SK-N-SH (cell line): Measurements from ENCODE around the gene A2M. TPM values are rescaled to one million over a fixed set of nuclear protein-coding genes. Genes with fewer than 3 reads are reported as not detected.

ENCODE experiments used
- CTCF ChIA-PET: fragments of 300-600, 350-600 bp; formaldehyde crosslinking; extraction: SDS; loops from one replicate; lab custom pipeline; 2021; lab: Yijun Ruan, JAX
- POLR2A ChIA-PET: fragments of 350-600 bp; sonication (Branson Sonifier 250); formaldehyde crosslinking; extraction: SDS; loops from one replicate; lab custom pipeline; 2020; ENCODE audit warnings: antibody characterized with exemption, inconsistent platforms; lab: Yijun Ruan, JAX
- DNase-seq: peaks from one replicate; pipeline ENCODE4 v3.0.0; 2012
- H2AFZ ChIP-seq: fragments of 200-600 bp; sonication (generic); 2 replicates; pipeline ENCODE4 v1.8.1; 2016; ENCODE audit warnings: antibody characterized with exemption, mild to moderate bottlenecking, low read depth
- H3F3A ChIP-seq: fragments of 200-600 bp; sonication (generic); replicated peaks from 2 replicates; pipeline ENCODE3; 2016; ENCODE audit warnings: antibody characterized with exemption, mild to moderate bottlenecking; ENCODE audit not compliant: insufficient read depth
- H3K27ac ChIP-seq, 2 experiments: fragments of 200-500 bp in 1 of 2; fragments of 200-600 bp in 1 of 2; sonication (Bioruptor generic) in 1 of 2; sonication (generic), shearing (Covaris generic) in 1 of 2; 2 replicates each; pipeline versions ENCODE4 v1.5.1 to v1.6.1; 2014 to 2016; ENCODE audit warnings: low read depth in 2 of 2, inconsistent platforms in 1 of 2, low read length in 1 of 2, mild to moderate bottlenecking in 1 of 2, mixed read lengths in 1 of 2
- H3K27me3 ChIP-seq: fragments of 200-600 bp; sonication (generic), shearing (Covaris generic); 2 replicates; pipeline ENCODE4 v1.6.1; 2016; ENCODE audit warnings: mixed run types; ENCODE audit not compliant: insufficient read depth
- H3K36me3 ChIP-seq, 2 experiments: fragments of 200-500 bp in 1 of 2; fragments of 200-600 bp in 1 of 2; sonication (Bioruptor generic) in 1 of 2; sonication (generic) in 1 of 2; replicated peaks in 1 of 2; 2 replicates each; pipeline versions ENCODE3 to v1.5.1; 2014 to 2016; ENCODE audit warnings: low read length in 1 of 2, mild to moderate bottlenecking in 1 of 2; ENCODE audit not compliant: insufficient read depth in 2 of 2, control insufficient read depth in 1 of 2
- H3K4me1 ChIP-seq, 2 experiments: fragments of 200-500 bp in 1 of 2; fragments of 200-600 bp in 1 of 2; sonication (Bioruptor generic) in 1 of 2; sonication (generic), shearing (Covaris generic) in 1 of 2; 2 replicates each; pipeline versions ENCODE4 v1.5.1 to v1.6.1; 2014 to 2016; ENCODE audit warnings: low read depth in 1 of 2, low read length in 1 of 2, mixed run types in 1 of 2; ENCODE audit not compliant: insufficient read depth in 2 of 2, control insufficient read depth in 1 of 2
- H3K4me2 ChIP-seq: fragments of 200-600 bp; sonication (generic), shearing (Covaris generic); 2 replicates; pipeline ENCODE4 v1.6.1; 2017; ENCODE audit warnings: mixed run types
- H3K4me3 ChIP-seq, 2 experiments: fragments of 200-500 bp in 1 of 2; fragments of 200-600 bp in 1 of 2; sonication (Bioruptor generic) in 1 of 2; sonication (generic), shearing (Covaris generic) in 1 of 2; 2 replicates each; pipeline versions ENCODE4 v1.5.1 to v1.8.1; 2014 to 2016; ENCODE audit warnings: low read depth in 2 of 2, inconsistent platforms in 1 of 2, low read length in 1 of 2, mild to moderate bottlenecking in 1 of 2, mixed read lengths in 1 of 2, moderate library complexity in 1 of 2
- H3K79me2 ChIP-seq: fragments of 200-600 bp; sonication (generic); 2 replicates; pipeline ENCODE4 v1.8.1; 2017; ENCODE audit warnings: mild to moderate bottlenecking; ENCODE audit not compliant: insufficient read depth
- H3K9ac ChIP-seq: fragments of 200-600 bp; sonication (generic); 2 replicates; pipeline ENCODE4 v1.6.1; 2017; ENCODE audit warnings: mixed run types
- H3K9me2 ChIP-seq: fragments of 200-600 bp; sonication (generic); 2 replicates; pipeline ENCODE4 v1.6.1; 2017; ENCODE audit warnings: mixed run types
- H3K9me3 ChIP-seq: fragments of 200-600 bp; sonication (generic); 2 replicates; pipeline ENCODE4 v1.6.1; 2017; ENCODE audit warnings: mixed run types, mild to moderate bottlenecking, moderate library complexity
- H4K20me1 ChIP-seq: fragments of 200-600 bp; sonication (generic); 2 replicates; pipeline ENCODE4 v1.6.1; 2017; ENCODE audit warnings: mild to moderate bottlenecking, mixed run types; ENCODE audit not compliant: insufficient read depth
- CHD2 ChIP-seq: fragments of 150-350 bp; IDR thresholded peaks from 2 replicates; pipeline ENCODE4 v1.6.1; 2018; ENCODE audit warnings: low read length; ENCODE audit not compliant: partially characterized antibody
- ELF1 ChIP-seq: IDR thresholded peaks from 2 replicates; pipeline ENCODE4 v1.4.0; 2012
- EP300 ChIP-seq, 2 experiments: IDR thresholded peaks; 2 replicates each; pipeline versions ENCODE4 v1.4.0 to v1.6.1; 2012; ENCODE audit warnings: borderline replicate concordance in 1 of 2, low read depth in 1 of 2, low read length in 1 of 2
- FOXJ3 ChIP-seq: sonication (generic); formaldehyde crosslinking; IDR thresholded peaks from 2 replicates; pipeline ENCODE4 v1.5.1; 2020; ENCODE audit warnings: mild to moderate bottlenecking, missing genetic modification reagents
- FOXM1 ChIP-seq: IDR thresholded peaks from 2 replicates; pipeline ENCODE4 v1.4.0; 2012; ENCODE audit warnings: low read depth, mild to moderate bottlenecking
- GABPA ChIP-seq: IDR thresholded peaks from 2 replicates; pipeline ENCODE4 v1.4.0; 2012; ENCODE audit warnings: low read depth, mild to moderate bottlenecking
- GATA2 ChIP-seq: sonication (generic); formaldehyde crosslinking; IDR thresholded peaks from 2 replicates; pipeline ENCODE4 v1.5.0; 2020; ENCODE audit warnings: mild to moderate bottlenecking, missing genetic modification reagents
- JUND ChIP-seq: IDR thresholded peaks from 2 replicates; pipeline ENCODE4 v1.4.0; 2012
- MXI1 ChIP-seq: IDR thresholded peaks from 2 replicates; pipeline ENCODE4 v1.6.1; 2012; ENCODE audit warnings: mild to moderate bottlenecking, low read depth, low read length, improper control_type of control experiment
- NFIC ChIP-seq: IDR thresholded peaks from 2 replicates; pipeline ENCODE4 v1.4.0; 2012; ENCODE audit warnings: borderline replicate concordance
- POLR2AphosphoS5 ChIP-seq: IDR thresholded peaks from 2 replicates; pipeline ENCODE4 v1.6.1; 2012; ENCODE audit warnings: low read depth, low read length
- RAD21 ChIP-seq: IDR thresholded peaks from 2 replicates; pipeline ENCODE4 v1.6.1; 2012; ENCODE audit warnings: mild to moderate bottlenecking, low read length
- RFX5 ChIP-seq: IDR thresholded peaks from 2 replicates; pipeline ENCODE4 v1.6.1; 2012; ENCODE audit warnings: mild to moderate bottlenecking, improper control_type of control experiment, low read length
- RXRA ChIP-seq: IDR thresholded peaks from 2 replicates; pipeline ENCODE4 v1.4.0; 2012; ENCODE audit warnings: low read depth, mild to moderate bottlenecking, borderline replicate concordance
- TCF12 ChIP-seq: IDR thresholded peaks from 2 replicates; pipeline ENCODE4 v1.4.0; 2012
- TEAD4 ChIP-seq: IDR thresholded peaks from 2 replicates; pipeline ENCODE4 v1.4.0; 2012; ENCODE audit warnings: mild to moderate bottlenecking, borderline replicate concordance; ENCODE audit not compliant: insufficient read depth
- YY1 ChIP-seq: IDR thresholded peaks from 2 replicates; pipeline ENCODE4 v1.4.0; 2012; ENCODE audit warnings: low read depth, mild to moderate bottlenecking
- WGBS: methylation state at CpG from one replicate; pipeline ENCODE4 v1.1.6; 2017; ENCODE audit warnings: low lambda C conversion rate; 5-methylcytosine and 5-hydroxymethylcytosine counted together
- polyA plus RNA-seq, 3 experiments: library from polyadenylated mRNA; depleted of rRNA; stranded (reverse); fragments of >200 nt; gene quantifications; 2 replicates each; pipeline ENCODE4 v1.2.3, GENCODE V29; 2012
- TF ChIP-seq, protein P1 (sequence below): fragments of 150-350 bp; IDR thresholded peaks from 2 replicates; pipeline ENCODE4 v1.6.1; 2016; ENCODE audit warnings: mild to moderate bottlenecking, low read depth, low read length
- TF ChIP-seq, protein P2 (sequence below): IDR thresholded peaks from 2 replicates; pipeline ENCODE4 v1.4.0; 2012; ENCODE audit warnings: low read depth
- TF ChIP-seq, protein P3 (sequence below): IDR thresholded peaks from 2 replicates; pipeline ENCODE4 v1.6.1; 2012; ENCODE audit warnings: mild to moderate bottlenecking, low read depth, low read length, moderate library complexity

The A2M gene
- polyA plus RNA-seq, 1 of the 3 experiments (the other 2 are of a cell fraction): not detected

DNA sequence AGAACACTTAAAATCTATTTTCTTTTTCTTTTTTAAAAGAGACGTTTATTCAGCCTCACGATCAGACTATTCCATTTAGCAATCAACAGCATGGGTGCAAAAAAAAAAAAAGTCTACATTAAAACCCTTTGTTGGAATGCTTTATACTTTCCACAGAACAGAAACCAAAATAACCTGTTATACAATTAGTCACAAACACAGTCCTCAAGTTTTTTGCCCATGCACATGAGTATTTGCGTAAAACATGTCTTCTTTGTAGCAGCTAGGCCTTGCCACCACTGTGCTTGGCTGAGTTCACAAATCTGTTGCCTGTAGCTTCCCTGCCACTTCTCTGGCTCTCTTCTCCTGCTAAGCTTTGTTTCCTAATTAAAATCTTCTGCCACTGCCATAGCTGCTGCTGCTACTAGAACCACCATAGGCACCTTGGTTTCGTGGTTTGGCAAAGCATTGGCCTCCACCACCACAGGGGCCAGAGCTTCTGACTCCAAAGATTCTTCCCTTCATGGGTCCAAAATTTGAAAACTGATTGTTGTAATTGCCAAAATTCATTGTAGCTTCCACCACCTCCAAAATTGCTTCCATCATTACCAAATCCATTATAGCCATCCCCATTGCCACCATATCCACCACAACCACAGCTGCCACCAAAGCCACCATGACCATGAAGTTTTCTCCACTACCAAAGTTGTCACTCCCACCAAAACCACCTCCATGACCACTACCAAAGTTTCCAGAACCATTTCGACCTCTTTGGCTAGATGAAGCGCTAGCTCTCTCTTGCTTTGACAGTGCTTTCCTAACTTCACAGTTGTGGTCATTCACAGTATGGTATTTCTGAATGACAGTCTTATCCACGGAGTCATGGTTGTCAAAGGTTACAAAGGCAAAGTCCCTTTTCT is 88.3 kb downstream of the A2M start:
- no peak for DNase-seq
- no peaks in the 10 kb centered on the region for H3K4me1 ChIP-seq
- TF ChIP-seq TEAD4: no peak
- TF ChIP-seq, all 33 proteins: peak for 0
- H3K36me3 ChIP-seq: no peaks in the 10 kb centered on the region
- no peaks in the 10 kb centered on the region for H4K20me1 ChIP-seq
- no peaks in the 10 kb centered on the region for H3K79me2 ChIP-seq
- H3K27me3 ChIP-seq: no peaks in the 10 kb centered on the region
- H3F3A ChIP-seq: no peaks in the 10 kb centered on the region
- WGBS: 62% methylated on average over 7 of the region's 7 CpGs
- no peak overlapping the region for H3K27ac ChIP-seq
- H3K9me3 ChIP-seq: no peaks in the 10 kb centered on the region
- H3K4me3 ChIP-seq: no peak overlapping the region
- H3K9ac ChIP-seq: no peak overlapping the region
- H3K9me2 ChIP-seq: no peaks in the 10 kb centered on the region
- no peak overlapping the region for H3K4me2 ChIP-seq
- H2AFZ ChIP-seq: no peak overlapping the region
- ChIA-PET CTCF (interaction anchor here (0.9 to 1.9 kb wide), 2 partner anchors 10 to 77 kb away, joined by 3 to 6 read pairs; partner anchors contain the start of gene M6PR), POLR2A (no interaction called here)

DNA sequence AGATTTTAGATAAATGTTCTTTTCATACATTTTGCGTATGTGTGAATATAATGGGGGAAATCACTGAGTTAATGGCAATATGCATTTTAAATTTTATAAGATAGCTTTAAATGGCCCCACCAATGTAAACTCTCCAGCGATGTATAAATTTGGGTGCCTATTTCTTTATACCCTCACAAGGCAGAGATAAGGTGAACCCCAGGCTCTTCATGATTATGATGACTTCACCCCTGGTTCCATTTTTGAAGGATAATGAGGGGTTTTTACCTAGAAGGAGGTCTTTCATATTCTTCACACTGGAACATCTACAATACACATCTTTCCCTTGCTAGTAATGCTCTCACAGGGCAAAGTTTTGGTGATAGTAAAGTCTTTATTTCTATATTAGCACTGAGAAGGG is 91.2 kb downstream of the A2M start:
- no peak for DNase-seq
- no peak overlapping the region for H3K9ac ChIP-seq
- POLR2A ChIA-PET: interaction anchor here (0.7 kb wide), 1 partner anchor 75 kb away, joined by 3 read pairs; no protein-coding TSS in a partner anchor
- 69% methylated on average over 2 of the region's 2 CpGs for WGBS
- no peaks in the 10 kb centered on the region for H4K20me1 ChIP-seq
- H2AFZ ChIP-seq: no peak overlapping the region
- H3F3A ChIP-seq: no peaks in the 10 kb centered on the region
- H3K27ac ChIP-seq: no peak overlapping the region
- no peaks in the 10 kb centered on the region for H3K9me3 ChIP-seq
- no peaks in the 10 kb centered on the region for H3K36me3 ChIP-seq
- no peaks in the 10 kb centered on the region for H3K4me1 ChIP-seq
- H3K4me3 ChIP-seq: no peak overlapping the region
- TF ChIP-seq RFX5 (no peak), NFIC (no peak), YY1 (no peak), CHD2 (no peak), MXI1 (no peak), GATA2 (CRISPR knock-in tag) (no peak), POLR2AphosphoS5 (no peak), RXRA (no peak), RAD21 (no peak), TCF12 (no peak), FOXJ3 (no peak), FOXM1 (no peak), JUND (no peak), ELF1 (no peak), GABPA (no peak), EP300 (IDR thresholded peaks at IDR 0.05; ENCODE audit: borderline replicate concordance in 1 of 2, low read depth in 1 of 2, low read length in 1 of 2) (no peak)
- TF ChIP-seq, protein P1, sequence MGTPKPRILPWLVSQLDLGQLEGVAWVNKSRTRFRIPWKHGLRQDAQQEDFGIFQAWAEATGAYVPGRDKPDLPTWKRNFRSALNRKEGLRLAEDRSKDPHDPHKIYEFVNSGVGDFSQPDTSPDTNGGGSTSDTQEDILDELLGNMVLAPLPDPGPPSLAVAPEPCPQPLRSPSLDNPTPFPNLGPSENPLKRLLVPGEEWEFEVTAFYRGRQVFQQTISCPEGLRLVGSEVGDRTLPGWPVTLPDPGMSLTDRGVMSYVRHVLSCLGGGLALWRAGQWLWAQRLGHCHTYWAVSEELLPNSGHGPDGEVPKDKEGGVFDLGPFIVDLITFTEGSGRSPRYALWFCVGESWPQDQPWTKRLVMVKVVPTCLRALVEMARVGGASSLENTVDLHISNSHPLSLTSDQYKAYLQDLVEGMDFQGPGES: no peak
- TF ChIP-seq, protein P2, sequence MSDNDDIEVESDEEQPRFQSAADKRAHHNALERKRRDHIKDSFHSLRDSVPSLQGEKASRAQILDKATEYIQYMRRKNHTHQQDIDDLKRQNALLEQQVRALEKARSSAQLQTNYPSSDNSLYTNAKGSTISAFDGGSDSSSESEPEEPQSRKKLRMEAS: no peak
- TF ChIP-seq, protein P3, sequence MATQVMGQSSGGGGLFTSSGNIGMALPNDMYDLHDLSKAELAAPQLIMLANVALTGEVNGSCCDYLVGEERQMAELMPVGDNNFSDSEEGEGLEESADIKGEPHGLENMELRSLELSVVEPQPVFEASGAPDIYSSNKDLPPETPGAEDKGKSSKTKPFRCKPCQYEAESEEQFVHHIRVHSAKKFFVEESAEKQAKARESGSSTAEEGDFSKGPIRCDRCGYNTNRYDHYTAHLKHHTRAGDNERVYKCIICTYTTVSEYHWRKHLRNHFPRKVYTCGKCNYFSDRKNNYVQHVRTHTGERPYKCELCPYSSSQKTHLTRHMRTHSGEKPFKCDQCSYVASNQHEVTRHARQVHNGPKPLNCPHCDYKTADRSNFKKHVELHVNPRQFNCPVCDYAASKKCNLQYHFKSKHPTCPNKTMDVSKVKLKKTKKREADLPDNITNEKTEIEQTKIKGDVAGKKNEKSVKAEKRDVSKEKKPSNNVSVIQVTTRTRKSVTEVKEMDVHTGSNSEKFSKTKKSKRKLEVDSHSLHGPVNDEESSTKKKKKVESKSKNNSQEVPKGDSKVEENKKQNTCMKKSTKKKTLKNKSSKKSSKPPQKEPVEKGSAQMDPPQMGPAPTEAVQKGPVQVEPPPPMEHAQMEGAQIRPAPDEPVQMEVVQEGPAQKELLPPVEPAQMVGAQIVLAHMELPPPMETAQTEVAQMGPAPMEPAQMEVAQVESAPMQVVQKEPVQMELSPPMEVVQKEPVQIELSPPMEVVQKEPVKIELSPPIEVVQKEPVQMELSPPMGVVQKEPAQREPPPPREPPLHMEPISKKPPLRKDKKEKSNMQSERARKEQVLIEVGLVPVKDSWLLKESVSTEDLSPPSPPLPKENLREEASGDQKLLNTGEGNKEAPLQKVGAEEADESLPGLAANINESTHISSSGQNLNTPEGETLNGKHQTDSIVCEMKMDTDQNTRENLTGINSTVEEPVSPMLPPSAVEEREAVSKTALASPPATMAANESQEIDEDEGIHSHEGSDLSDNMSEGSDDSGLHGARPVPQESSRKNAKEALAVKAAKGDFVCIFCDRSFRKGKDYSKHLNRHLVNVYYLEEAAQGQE: no peak
- H3K4me2 ChIP-seq: no peak overlapping the region
- no peaks in the 10 kb centered on the region for H3K79me2 ChIP-seq
- H3K9me2 ChIP-seq: no peaks in the 10 kb centered on the region
- no peaks in the 10 kb centered on the region for H3K27me3 ChIP-seq
- CTCF ChIA-PET: interaction anchor here (1.0 to 1.8 kb wide), 2 partner anchors 14 to 25 kb away, joined by 4 to 6 read pairs; no protein-coding TSS in a partner anchor
